CD4-positive, alpha-beta memory T cell (primary cell): Measurements from ENCODE around the gene SLC6A13. TPM values are rescaled to one million over a fixed set of nuclear protein-coding genes. Genes with fewer than 3 reads are reported as not detected.

ENCODE experiments used
- CTCF ChIA-PET: fragments of 350-600 bp; sonication (Branson Sonifier 250); formaldehyde crosslinking; loops from one replicate; lab custom pipeline; 2021; ENCODE audit warnings: inconsistent platforms; ENCODE audit not compliant: partially characterized antibody; lab: Charles Lee
- POLR2A ChIA-PET: fragments of 350-600 bp; sonication (Branson Sonifier 250); formaldehyde crosslinking; loops from one replicate; lab custom pipeline; 2021; ENCODE audit not compliant: partially characterized antibody; lab: Charles Lee
- DNase-seq, 5 donors: peaks; one replicate each; pipeline versions ENCODE4 v3.0.0 to v3.0.0-alpha.2; 2020 to 2022; ENCODE audit warnings: mixed read lengths in 1 of 5
- H3K27ac ChIP-seq: one replicate; pipeline ENCODE4 v1.7.0; 2013; ENCODE audit warnings: low read depth, low read length
- H3K27me3 ChIP-seq: 2 replicates; pipeline ENCODE4 v1.7.0; 2013; ENCODE audit warnings: mild to moderate bottlenecking, low read length, moderate library complexity; ENCODE audit not compliant: insufficient read depth
- H3K36me3 ChIP-seq: 2 replicates; pipeline ENCODE4 v1.7.0; 2013; ENCODE audit warnings: mild to moderate bottlenecking, low read length, moderate library complexity; ENCODE audit not compliant: insufficient read depth
- H3K4me1 ChIP-seq: 2 replicates; pipeline ENCODE4 v1.7.0; 2013; ENCODE audit warnings: mild to moderate bottlenecking, low read length, moderate library complexity; ENCODE audit not compliant: insufficient read depth
- H3K4me3 ChIP-seq, 2 donors: one replicate each; pipeline ENCODE4 v1.7.0; 2013; ENCODE audit warnings: low read length in 2 of 2, mild to moderate bottlenecking in 1 of 2
- H3K9me3 ChIP-seq, 2 donors: one replicate each; pipeline ENCODE4 v1.7.0; 2013; ENCODE audit warnings: low read length in 2 of 2, control low read depth in 1 of 2; ENCODE audit not compliant: control insufficient read depth in 1 of 2
- H3K27ac Mint-ChIP-seq, 7 donors: one replicate each; pipeline ENCODE4 v1.8.0; 2020 to 2021; ENCODE audit warnings: mixed read lengths in 7 of 7, mild to moderate bottlenecking in 6 of 7, inconsistent platforms in 3 of 7, moderate library complexity in 3 of 7
- H3K27me3 Mint-ChIP-seq, 2 donors: one replicate each; pipeline ENCODE4 v1.8.0; 2020 to 2021; ENCODE audit warnings: mixed read lengths in 2 of 2
- H3K36me3 Mint-ChIP-seq, 2 donors: one replicate each; pipeline ENCODE4 v1.8.0; 2020 to 2021; ENCODE audit warnings: mixed read lengths in 2 of 2, inconsistent platforms in 1 of 2, mild to moderate bottlenecking in 1 of 2
- H3K4me1 Mint-ChIP-seq, 4 donors: one replicate each; pipeline ENCODE4 v1.8.0; 2020 to 2021; ENCODE audit warnings: mixed read lengths in 4 of 4, mild to moderate bottlenecking in 1 of 4
- H3K4me3 Mint-ChIP-seq, 8 donors: one replicate each; pipeline ENCODE4 v1.8.0; 2020 to 2021; ENCODE audit warnings: mixed read lengths in 8 of 8, mild to moderate bottlenecking in 7 of 8, moderate library complexity in 6 of 8, inconsistent platforms in 3 of 8
- H3K9me3 Mint-ChIP-seq, 8 donors: one replicate each; pipeline ENCODE4 v1.8.0; 2020 to 2021; ENCODE audit warnings: mixed read lengths in 8 of 8, mild to moderate bottlenecking in 5 of 8, inconsistent platforms in 3 of 8, moderate library complexity in 1 of 8
- intact Hi-C: fragments of 100-400 bp; cut with micrococcal nuclease; formaldehyde crosslinking; loops from one replicate; pipeline ENCODE4 v1.15.1; 2023
- polyA plus RNA-seq, 2 donors: library from polyadenylated mRNA; unstranded; fragments of 300-500 nt; fragmentation: Illumina TruSeq; gene quantifications; one replicate each; pipeline ENCODE4 v1.2.3, GENCODE V29; 2021
- total RNA-seq, 2 experiments: library from RNA; stranded (reverse); gene quantifications; one replicate each; pipeline ENCODE4 v1.2.3, GENCODE V29; 2021

SLC6A13 gene
- total and polyA plus RNA-seq, 4 experiments from 2014 or later, result 0.17 to 0.75 (median 0.32) TPM; not detected in 1

DNA sequence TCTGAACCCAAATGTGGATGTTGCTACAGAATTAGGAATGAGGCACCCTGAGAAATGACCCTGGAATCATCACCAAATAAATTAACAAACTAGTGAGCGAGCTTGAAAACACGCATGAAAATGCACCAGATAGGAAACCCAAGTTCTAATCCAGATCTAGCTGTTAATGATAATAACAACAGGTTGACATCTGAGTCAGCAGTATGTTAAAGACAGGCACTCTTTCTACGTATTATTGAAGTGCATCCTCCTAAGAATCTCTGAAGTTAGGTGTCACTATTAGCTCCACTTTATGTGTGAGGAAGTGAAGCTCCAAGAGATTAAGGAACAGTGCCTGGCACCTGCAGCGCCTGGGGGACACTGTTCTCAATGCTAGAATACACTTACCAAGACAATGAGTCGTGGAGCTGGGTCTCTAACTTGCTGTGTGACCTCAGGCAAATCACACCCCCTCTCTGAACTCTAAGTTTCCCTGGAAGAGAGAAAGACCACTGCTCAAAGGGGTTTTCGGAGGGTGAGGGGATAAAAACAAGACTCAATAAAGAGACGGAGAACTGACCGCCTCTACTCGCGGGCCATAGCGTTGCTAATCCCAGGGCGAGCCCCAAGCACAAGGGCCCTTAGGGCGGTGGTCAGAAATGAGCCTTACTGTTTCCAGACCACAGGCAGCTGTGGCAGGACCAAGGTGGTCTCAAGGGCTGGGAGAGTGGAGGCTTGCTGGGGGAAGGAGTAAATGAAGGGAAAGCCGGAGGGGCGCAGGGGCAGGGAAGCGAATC lies 50.8 kb downstream of the SLC6A13 start:
- Histone ChIP-seq H3K27me3 (no peaks in the 10 kb centered on the region), H3K4me1 (no peaks in the 10 kb centered on the region), H3K9me3 (no peaks in the 10 kb centered on the region), H3K4me3 (no peak overlapping the region), H3K27ac (no peak overlapping the region), H3K36me3 (no peaks in the 10 kb centered on the region)
- Mint-ChIP-seq H3K4me1 (no peaks in the 10 kb centered on the region), H3K9me3 (peaks cover 0 to 1% (median 0%) of the 10 kb centered on the region in 8 donors), H3K4me3 (peak overlapping the region in 1 of 8 donors; percentile 27), H3K27me3 (peaks cover 32 to 58% of the 10 kb centered on the region in 2 donors), H3K27ac (no peak overlapping the region), H3K36me3 (no peaks in the 10 kb centered on the region)
- intact Hi-C loops, result no loop called here
- CTCF ChIA-PET, result interaction anchor here (0.7 kb wide), 1 partner anchor 10 kb away, joined by 3 read pairs; no protein-coding TSS in a partner anchor
- POLR2A ChIA-PET, result no interaction called here
- DNase-seq, result no peak

DNA sequence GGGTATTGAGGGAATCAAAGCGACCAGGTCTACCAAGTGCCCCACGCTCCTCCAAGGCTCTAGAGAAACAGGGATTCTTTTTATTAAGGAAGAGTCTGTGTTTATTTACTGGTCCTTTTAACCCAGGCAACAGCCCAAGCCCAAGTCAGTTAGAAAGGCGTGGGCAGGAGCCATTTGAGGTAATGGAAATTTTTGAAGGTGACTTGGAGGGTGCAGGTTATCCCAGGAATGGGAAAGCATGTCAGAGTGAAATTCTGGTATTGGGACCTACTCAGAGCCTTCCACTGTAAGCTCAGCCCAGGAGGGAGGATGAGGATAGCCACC lies 51.5 kb downstream of the SLC6A13 start:
- H3K9me3 Mint-ChIP-seq, result peaks cover 0 to 1% (median 0%) of the 10 kb centered on the region in 8 donors
- Histone ChIP-seq H3K27me3 (no peaks in the 10 kb centered on the region), H3K9me3 (no peaks in the 10 kb centered on the region), H3K4me3 (no peak overlapping the region), H3K27ac (no peak overlapping the region), H3K36me3 (no peaks in the 10 kb centered on the region), H3K4me1 (no peaks in the 10 kb centered on the region)
- no peaks in the 10 kb centered on the region for H3K36me3 Mint-ChIP-seq
- H3K4me3 Mint-ChIP-seq, result no peak overlapping the region
- peaks cover 38 to 59% of the 10 kb centered on the region in 2 donors for H3K27me3 Mint-ChIP-seq
- H3K4me1 Mint-ChIP-seq, result no peaks in the 10 kb centered on the region
- ChIA-PET POLR2A (no interaction called here), CTCF (no interaction called here)
- no peak overlapping the region for H3K27ac Mint-ChIP-seq
- intact Hi-C loops, result no loop called here
- no peak for DNase-seq

GRCh38 chr12:210277-211141 lies 52.1 kb downstream of the SLC6A13 start:
- Mint-ChIP-seq H3K4me3 (no peak overlapping the region), H3K9me3 (peaks cover 0 to 1% (median 0%) of the 10 kb centered on the region in 8 donors), H3K4me1 (no peaks in the 10 kb centered on the region), H3K27ac (peak overlapping the region in 1 of 7 donors; percentile 71), H3K27me3 (peaks cover 43 to 64% of the 10 kb centered on the region in 2 donors), H3K36me3 (no peaks in the 10 kb centered on the region)
- Histone ChIP-seq H3K4me3 (no peak overlapping the region), H3K36me3 (no peaks in the 10 kb centered on the region), H3K9me3 (no peaks in the 10 kb centered on the region), H3K4me1 (no peaks in the 10 kb centered on the region), H3K27ac (no peak overlapping the region), H3K27me3 (no peaks in the 10 kb centered on the region)
- no peak for DNase-seq
- POLR2A ChIA-PET, result no interaction called here
- CTCF ChIA-PET, result no interaction called here
- intact Hi-C loops, result no loop called here

DNA sequence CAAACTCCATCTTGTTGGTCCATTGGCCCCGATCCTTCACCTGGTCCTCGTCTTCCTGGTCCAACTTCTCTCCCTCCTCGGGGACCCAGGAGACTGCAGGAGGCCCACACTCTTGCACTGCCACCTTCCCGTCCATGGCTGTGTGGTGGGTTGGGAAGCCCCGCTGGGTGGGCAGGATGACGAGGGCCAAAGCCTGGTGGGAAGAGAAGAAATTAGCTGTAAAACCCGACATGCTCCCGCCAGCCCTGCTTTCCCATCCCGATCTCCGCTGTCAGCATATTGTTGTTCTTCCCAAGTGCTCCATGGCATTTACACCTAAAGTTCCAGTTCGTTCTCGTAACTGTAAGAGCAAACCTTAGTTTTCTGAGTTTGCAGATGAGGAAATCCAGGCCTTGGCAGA lies 52.8 kb downstream of the SLC6A13 start:
- ChIA-PET CTCF (no interaction called here), POLR2A (no interaction called here)
- H3K4me1 ChIP-seq, result no peaks in the 10 kb centered on the region
- H3K36me3 ChIP-seq, result no peaks in the 10 kb centered on the region
- H3K4me3 ChIP-seq, result no peak overlapping the region
- H3K27me3 ChIP-seq, result no peaks in the 10 kb centered on the region
- H3K4me1 Mint-ChIP-seq, result no peaks in the 10 kb centered on the region
- no peak overlapping the region for H3K27ac ChIP-seq
- H3K36me3 Mint-ChIP-seq, result no peaks in the 10 kb centered on the region
- H3K27ac Mint-ChIP-seq, result no peak overlapping the region
- peaks cover 43 to 66% of the 10 kb centered on the region in 2 donors for H3K27me3 Mint-ChIP-seq
- peaks cover 0 to 1% (median 0%) of the 10 kb centered on the region in 8 donors for H3K9me3 Mint-ChIP-seq
- intact Hi-C loops, result no loop called here
- no peak overlapping the region for H3K4me3 Mint-ChIP-seq
- H3K9me3 ChIP-seq, result no peaks in the 10 kb centered on the region
- no peak for DNase-seq

DNA sequence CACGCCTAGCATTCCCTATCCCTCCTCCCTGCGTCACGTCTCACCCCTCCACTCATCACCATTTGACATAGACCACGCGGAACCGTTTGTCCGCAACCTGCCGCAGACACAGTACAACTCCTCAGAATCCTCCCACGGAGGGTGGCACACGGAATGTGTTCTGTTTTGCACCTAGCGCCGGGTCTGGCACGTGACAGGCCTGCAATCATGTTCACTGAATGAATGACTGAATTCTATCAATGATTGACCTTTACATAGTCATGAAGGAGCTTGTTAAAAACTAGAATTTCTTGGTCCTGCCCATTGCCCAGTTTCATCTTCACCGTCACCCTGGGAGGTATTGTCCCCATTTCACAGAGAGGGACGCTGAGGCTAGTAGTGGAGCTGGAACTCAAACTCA lies 53.4 kb downstream of the SLC6A13 start:
- Histone ChIP-seq H3K27ac (no peak overlapping the region), H3K4me1 (no peaks in the 10 kb centered on the region)

GRCh38 chr12:208813-209212 lies 53.8 kb downstream of the SLC6A13 start:
- intact Hi-C loops, result no loop called here

More for the DNA sequence above, 53.4 kb downstream of the SLC6A13 start:
- Mint-ChIP-seq H3K27me3 (peaks cover 43 to 68% of the 10 kb centered on the region in 2 donors), H3K27ac (no peak overlapping the region), H3K9me3 (peaks cover 0 to 1% (median 0%) of the 10 kb centered on the region in 8 donors), H3K4me1 (no peaks in the 10 kb centered on the region), H3K36me3 (no peaks in the 10 kb centered on the region), H3K4me3 (no peak overlapping the region)
- Histone ChIP-seq H3K27me3 (no peaks in the 10 kb centered on the region), H3K9me3 (no peaks in the 10 kb centered on the region), H3K36me3 (no peaks in the 10 kb centered on the region), H3K4me3 (no peak overlapping the region)
- DNase-seq, result no peak
- ChIA-PET POLR2A (no interaction called here), CTCF (no interaction called here)
- intact Hi-C loops, result no loop called here

GRCh38 chr12:207804-208203 lies 54.8 kb downstream of the SLC6A13 start:
- CTCF ChIA-PET, result no interaction called here
- peaks cover 35 to 58% of the 10 kb centered on the region in 2 donors for H3K27me3 Mint-ChIP-seq
- H3K4me1 Mint-ChIP-seq, result no peaks in the 10 kb centered on the region
- H3K36me3 Mint-ChIP-seq, result no peaks in the 10 kb centered on the region
- Histone ChIP-seq H3K36me3 (no peaks in the 10 kb centered on the region), H3K4me1 (no peaks in the 10 kb centered on the region), H3K27ac (no peak overlapping the region), H3K27me3 (no peaks in the 10 kb centered on the region), H3K4me3 (no peak overlapping the region), H3K9me3 (no peaks in the 10 kb centered on the region)
- peaks cover 0 to 1% (median 0%) of the 10 kb centered on the region in 8 donors for H3K9me3 Mint-ChIP-seq
- intact Hi-C loops, result no loop called here
- H3K27ac Mint-ChIP-seq, result no peak overlapping the region
- no peak overlapping the region for H3K4me3 Mint-ChIP-seq
- DNase-seq, result no peak
- POLR2A ChIA-PET, result no interaction called here

More at GRCh38 chr12:208813-209212, 53.8 kb downstream of the SLC6A13 start:
- H3K27me3 Mint-ChIP-seq, result peaks cover 43 to 67% of the 10 kb centered on the region in 2 donors
- H3K4me1 ChIP-seq, result no peaks in the 10 kb centered on the region
- no peak overlapping the region for H3K4me3 Mint-ChIP-seq
- no peaks in the 10 kb centered on the region for H3K36me3 ChIP-seq
- H3K27ac Mint-ChIP-seq, result no peak overlapping the region
- H3K27me3 ChIP-seq, result no peaks in the 10 kb centered on the region
- peaks cover 0 to 1% (median 0%) of the 10 kb centered on the region in 8 donors for H3K9me3 Mint-ChIP-seq
- no peak overlapping the region for H3K27ac ChIP-seq
- no peak overlapping the region for H3K4me3 ChIP-seq
- ChIA-PET CTCF (no interaction called here), POLR2A (no interaction called here)
- H3K4me1 Mint-ChIP-seq, result no peaks in the 10 kb centered on the region
- H3K36me3 Mint-ChIP-seq, result no peaks in the 10 kb centered on the region
- no peaks in the 10 kb centered on the region for H3K9me3 ChIP-seq
- DNase-seq, result no peak
